DND-41 (cell line): ENCODE measurements around the gene SLCO4A1.

Experiments used
- EZH2 ChIP-seq: IDR thresholded peaks from 3 replicates; pipeline ENCODE4 v1.6.1; 2012; ENCODE audit warnings: borderline replicate concordance, low read depth, mild to moderate bottlenecking, moderate library complexity, low read length, inconsistent platforms; ENCODE audit not compliant: severe bottlenecking
- TF ChIP-seq, protein P1 (sequence below): IDR thresholded peaks from 2 replicates; pipeline ENCODE4 v1.5.1; 2012; ENCODE audit warnings: borderline replicate concordance, low read length, moderate library complexity, mild to moderate bottlenecking; ENCODE audit not compliant: poor library complexity, severe bottlenecking; ENCODE audit errors: extremely low read depth

DNA sequence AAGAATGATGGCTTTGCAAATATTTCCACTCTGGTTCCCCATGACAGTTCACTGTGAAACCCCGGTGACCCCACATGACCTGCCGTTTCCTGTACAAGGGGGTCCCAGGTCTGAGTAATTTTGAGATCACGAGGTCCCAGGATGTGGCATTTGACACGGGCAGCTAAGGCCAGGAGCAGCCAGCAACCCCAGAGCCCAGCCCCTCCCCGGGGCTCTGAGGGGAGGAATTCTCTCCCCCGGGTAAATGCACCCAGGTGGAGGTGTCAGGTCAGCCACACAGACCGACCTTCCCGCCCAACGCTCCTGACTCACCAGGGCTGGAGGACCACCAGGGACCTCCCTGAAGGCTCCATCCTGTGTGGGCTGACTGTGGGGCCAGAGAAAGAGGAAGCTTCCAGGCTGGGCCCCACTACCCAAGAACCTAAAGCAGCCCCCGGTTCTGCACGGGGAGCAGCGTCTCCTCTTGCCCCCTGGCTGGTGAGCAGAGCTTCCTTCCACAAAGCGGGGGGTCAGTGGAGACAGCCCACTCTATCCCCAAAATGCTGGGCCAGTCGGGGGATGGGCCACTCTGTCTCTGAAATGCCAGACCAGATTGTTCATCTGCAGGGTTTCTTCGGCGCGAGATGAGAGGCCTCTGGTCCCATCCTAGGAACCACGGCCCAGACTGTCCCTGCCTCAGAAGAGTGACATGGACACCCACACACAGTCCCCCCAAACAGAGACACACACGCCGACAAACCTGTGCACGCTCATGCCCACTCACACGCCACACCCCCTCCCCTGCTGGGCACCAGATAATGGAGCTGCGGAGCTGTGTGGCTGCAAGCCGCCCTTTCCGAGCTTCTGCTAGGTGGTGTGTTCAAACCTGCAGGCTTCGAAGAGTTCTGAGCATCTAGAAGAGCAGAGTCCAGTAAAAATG lies 23.4 kb upstream of the SLCO4A1 start:
- TF ChIP-seq, protein P1, sequence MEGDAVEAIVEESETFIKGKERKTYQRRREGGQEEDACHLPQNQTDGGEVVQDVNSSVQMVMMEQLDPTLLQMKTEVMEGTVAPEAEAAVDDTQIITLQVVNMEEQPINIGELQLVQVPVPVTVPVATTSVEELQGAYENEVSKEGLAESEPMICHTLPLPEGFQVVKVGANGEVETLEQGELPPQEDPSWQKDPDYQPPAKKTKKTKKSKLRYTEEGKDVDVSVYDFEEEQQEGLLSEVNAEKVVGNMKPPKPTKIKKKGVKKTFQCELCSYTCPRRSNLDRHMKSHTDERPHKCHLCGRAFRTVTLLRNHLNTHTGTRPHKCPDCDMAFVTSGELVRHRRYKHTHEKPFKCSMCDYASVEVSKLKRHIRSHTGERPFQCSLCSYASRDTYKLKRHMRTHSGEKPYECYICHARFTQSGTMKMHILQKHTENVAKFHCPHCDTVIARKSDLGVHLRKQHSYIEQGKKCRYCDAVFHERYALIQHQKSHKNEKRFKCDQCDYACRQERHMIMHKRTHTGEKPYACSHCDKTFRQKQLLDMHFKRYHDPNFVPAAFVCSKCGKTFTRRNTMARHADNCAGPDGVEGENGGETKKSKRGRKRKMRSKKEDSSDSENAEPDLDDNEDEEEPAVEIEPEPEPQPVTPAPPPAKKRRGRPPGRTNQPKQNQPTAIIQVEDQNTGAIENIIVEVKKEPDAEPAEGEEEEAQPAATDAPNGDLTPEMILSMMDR = no peak
- TF ChIP-seq EZH2 = no peak
